GM12874 (cell line): ENCODE measurements around the gene BOLL.

Experiments used
- CTCF ChIP-seq: IDR thresholded peaks from 2 replicates; pipeline ENCODE4 v1.5.1; 2011; ENCODE audit warnings: low read depth, mild to moderate bottlenecking, control low read depth, low read length, moderate library complexity; ENCODE audit not compliant: insufficient read depth

Gene BOLL

GRCh38 chr2:197784956-197785941, at the start of gene BOLL:
Gene BOLL, minus strand, starts transcription at chr2:197785319. Its CDS starts 3,469 bp downstream, at chr2:197781850.
- no peak for TF ChIP-seq CTCF

- no peak for TF ChIP-seq CTCF
Measured at GRCh38 chr2:197828464-197829135, 43.5 kb upstream of the BOLL start.

- TF ChIP-seq CTCF, result no peak
Measured at GRCh38 chr2:197827618-197828017, 42.5 kb upstream of the BOLL start.

GRCh38 chr2:197822333-197822732, 37.2 kb upstream of the BOLL start:
- TF ChIP-seq CTCF, result no peak

GRCh38 chr2:197821550-197822289, 36.6 kb upstream of the BOLL start:
- no peak for TF ChIP-seq CTCF

- TF ChIP-seq CTCF, result no peak
Measured at GRCh38 chr2:197814526-197814925, 29.4 kb upstream of the BOLL start.
